Left lung (tissue), 10 donors: ENCODE results near the gene OR2A12. TPM values are rescaled to one million over a fixed set of nuclear protein-coding genes. Genes with fewer than 3 reads are reported as not detected.

Source experiments
- ATAC-seq: fragments of 200-7000 bp; cut with Tn5 transposase; one replicate; pipeline ENCODE4 v1.9.1; 2020; ENCODE audit warnings: moderate library complexity
- DNase-seq, 4 donors: peaks; one replicate each; pipeline ENCODE4 v3.0.0-alpha.2; 2013 to 2020
- H3K27ac ChIP-seq, 2 donors: fragments of 200-600 bp; sonication (generic) in 1 of 2; one replicate each; pipeline versions ENCODE4 v1.5.0 to v1.8.0; 2020 to 2021
- H3K27me3 ChIP-seq, 2 donors: fragments of 200-600 bp; sonication (generic) in 1 of 2; one replicate each; pipeline versions ENCODE4 v1.5.0 to v1.8.0; 2020 to 2021
- H3K36me3 ChIP-seq, 2 donors: fragments of 200-600 bp; sonication (generic) in 1 of 2; one replicate each; pipeline versions ENCODE4 v1.5.0 to v1.8.0; 2020 to 2021
- H3K4me1 ChIP-seq, 2 donors: fragments of 200-600 bp; one replicate each; pipeline ENCODE4 v1.8.0; 2021
- H3K4me3 ChIP-seq, 2 donors: fragments of 200-600 bp; sonication (generic) in 1 of 2; one replicate each; pipeline versions ENCODE4 v1.5.0 to v1.8.0; 2020 to 2021; ENCODE audit warnings: mild to moderate bottlenecking in 1 of 2
- H3K9me3 ChIP-seq, 2 donors: fragments of 200-600 bp; sonication (generic) in 1 of 2; one replicate each; pipeline versions ENCODE4 v1.5.0 to v1.8.0; 2020 to 2021
- CTCF ChIP-seq, 2 donors: fragments of 200-600 bp; sonication (generic) in 1 of 2; IDR thresholded peaks; one replicate each; pipeline versions ENCODE4 v1.5.0 to v1.8.0; 2021; ENCODE audit warnings: antibody characterized with exemption in 2 of 2
- intact Hi-C, 2 donors: fragments of 100-400 bp; cut with DNase I; formaldehyde crosslinking; loops; one replicate each; pipeline versions ENCODE4 v1.11.2 to v1.14.2; 2022
- polyA plus RNA-seq, 6 donors: library from polyadenylated mRNA; unstranded; fragments of 120-200 nt; gene quantifications; one replicate each; pipeline ENCODE4 v1.2.1, GENCODE V29; 2013; ENCODE audit not compliant: insufficient read length in 6 of 6
- total RNA-seq, 2 donors: library from RNA; stranded (reverse); fragmentation: NEBNext Ultra II Directional; extraction: Animal tissue kit (Norgen Biotek cat#: 25700); gene quantifications; one replicate each; pipeline ENCODE4 v1.2.1, GENCODE V29; 2021
- donor health status: DM: no; HTN: yes; CAD: no.
- donor health status: DM: no; HTN: no; CAD: no.

The OR2A12 gene
- total and polyA plus RNA-seq, 8 donors: 0.07 to 0.15 (median 0.09) TPM; not detected in 2

GRCh38 chr7:144069953-144070352 lies 16.1 kb upstream of the OR2A12 start:
- H3K9me3 ChIP-seq: no peaks in the 10 kb centered on the region
- H3K27me3 ChIP-seq: no peaks in the 10 kb centered on the region
- no peak overlapping the region for H3K27ac ChIP-seq
- H3K4me1 ChIP-seq: no peaks in the 10 kb centered on the region
- ATAC-seq (no peak), DNase-seq (no peak)
- intact Hi-C loops: no loop called here
- H3K4me3 ChIP-seq: no peak overlapping the region
- TF ChIP-seq CTCF (IDR thresholded peaks at IDR 0.05): no peak
- H3K36me3 ChIP-seq: no peaks in the 10 kb centered on the region

GRCh38 chr7:144074374-144074773 lies 11.7 kb upstream of the OR2A12 start:
- TF ChIP-seq CTCF (IDR thresholded peaks at IDR 0.05): no peak

GRCh38 chr7:144086730-144087129 lies 652 bp downstream of the OR2A12 start:
- H3K4me1 ChIP-seq: no peaks in the 10 kb centered on the region
- H3K27ac ChIP-seq: no peak overlapping the region
- intact Hi-C loops: no loop called here
- TF ChIP-seq CTCF (IDR thresholded peaks at IDR 0.05): no peak
- DNase-seq: no peak
- peaks cover 0 to 4% of the 10 kb centered on the region in 2 donors for H3K27me3 ChIP-seq
- no peak overlapping the region for H3K4me3 ChIP-seq
- H3K36me3 ChIP-seq: no peaks in the 10 kb centered on the region
- peaks cover 0 to 8% of the 10 kb centered on the region in 2 donors for H3K9me3 ChIP-seq
- no peak for ATAC-seq

More at GRCh38 chr7:144074374-144074773, 11.7 kb upstream of the OR2A12 start:
- ATAC-seq (no peak), DNase-seq (no peak)
- intact Hi-C loops: no loop called here
- no peaks in the 10 kb centered on the region for H3K9me3 ChIP-seq
- H3K4me1 ChIP-seq: no peaks in the 10 kb centered on the region
- no peak overlapping the region for H3K27ac ChIP-seq
- H3K36me3 ChIP-seq: no peaks in the 10 kb centered on the region
- no peak overlapping the region for H3K4me3 ChIP-seq
- no peaks in the 10 kb centered on the region for H3K27me3 ChIP-seq

DNA sequence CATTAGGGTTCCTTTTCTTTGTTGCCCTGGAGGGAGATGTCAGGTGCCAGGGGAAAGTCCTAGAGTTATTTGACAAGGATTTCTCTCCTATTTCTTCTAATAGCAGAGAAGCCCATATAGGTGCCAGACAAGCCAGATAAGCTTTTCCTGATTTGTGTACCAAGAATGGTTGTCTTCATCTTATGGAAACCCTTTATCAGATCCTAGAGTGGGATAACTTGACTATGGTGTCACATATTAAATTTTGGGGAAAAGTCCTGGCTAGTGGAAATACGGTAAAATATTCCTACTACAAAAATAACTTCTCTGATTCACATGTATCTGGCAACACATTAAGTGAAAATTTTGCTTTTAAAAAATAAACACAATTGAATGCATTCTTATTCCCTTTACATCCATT lies 1.2 kb downstream of the OR2A12 start:
- ATAC-seq: no peak
- no peak for DNase-seq
- TF ChIP-seq CTCF (IDR thresholded peaks at IDR 0.05): no peak
- Histone ChIP-seq H3K9me3 (peaks cover 0 to 8% of the 10 kb centered on the region in 2 donors), H3K4me1 (no peaks in the 10 kb centered on the region), H3K4me3 (no peak overlapping the region), H3K36me3 (no peaks in the 10 kb centered on the region), H3K27me3 (peaks cover 0 to under 1% of the 10 kb centered on the region in 2 donors), H3K27ac (no peak overlapping the region)
- intact Hi-C loops: no loop called here

DNA sequence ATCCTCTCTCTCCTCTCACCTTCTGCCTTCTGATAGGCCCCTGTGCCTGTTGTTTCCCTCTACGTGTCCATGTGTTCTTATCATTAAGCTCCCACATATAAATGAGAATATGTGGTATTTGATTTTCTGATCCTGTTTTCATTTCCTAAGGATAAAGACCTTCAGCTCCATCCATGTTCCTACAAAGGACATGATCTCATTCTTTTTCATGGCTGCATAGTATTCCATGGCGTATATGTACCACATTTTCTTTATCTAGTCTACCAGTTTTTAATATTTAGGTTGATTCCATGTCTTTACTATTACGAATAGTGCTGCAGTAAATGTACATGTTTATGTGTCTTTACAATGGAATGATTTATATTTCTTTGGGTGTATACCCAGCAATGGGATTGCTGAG lies 4.6 kb downstream of the OR2A12 start:
- Histone ChIP-seq H3K27me3 (peaks cover 0 to 8% of the 10 kb centered on the region in 2 donors), H3K27ac (no peak overlapping the region), H3K4me1 (no peaks in the 10 kb centered on the region), H3K36me3 (no peaks in the 10 kb centered on the region), H3K4me3 (no peak overlapping the region), H3K9me3 (peaks cover 0 to 8% of the 10 kb centered on the region in 2 donors)
- DNase-seq: no peak
- ATAC-seq: no peak
- no peak for TF ChIP-seq CTCF (IDR thresholded peaks at IDR 0.05)
- intact Hi-C loops: no loop called here
